Keratinocyte (primary cell): Measurements from ENCODE around the gene CARMIL1.
A peak's percentile ranks its signal among the peaks of the same experiment; 100 is the strongest.

Experiments used
- CTCF ChIP-seq, 3 experiments: IDR thresholded peaks in 1 of 3; conservative IDR thresholded peaks in 1 of 3; optimal IDR thresholded peaks in 1 of 3; 2 replicates in 2 of 3; 3 replicates in 1 of 3; pipeline versions ENCODE3 to v1.5.1; 2011; ENCODE audit warnings: low read length in 3 of 3, mild to moderate bottlenecking in 3 of 3, moderate library complexity in 2 of 3, control low read depth in 1 of 3, inconsistent platforms in 1 of 3; ENCODE audit not compliant: insufficient read depth in 2 of 3; ENCODE audit errors: extremely low read depth in 1 of 3
- EZH2 ChIP-seq: IDR thresholded peaks from one replicate; pipeline ENCODE4 v1.6.1; 2012; ENCODE audit warnings: inconsistent platforms, mild to moderate bottlenecking, low read length, moderate library complexity

GRCh38 chr6:25472306-25472705, 193.1 kb downstream of the CARMIL1 start:
- peak in 1 of 3 experiments; percentile 12 for TF ChIP-seq CTCF (optimal IDR thresholded peaks at IDR 0.05 in 1 of 3, IDR thresholded peaks at IDR 0.05 in 1 of 3, conservative IDR thresholded peaks at IDR 0.05 in 1 of 3; ENCODE audit: extremely low read depth in 1 of 3, insufficient read depth in 2 of 3, low read length in 3 of 3)
- no peak for TF ChIP-seq EZH2
